Sciatic nerve (tissue), 2 donors: ENCODE measurements around the gene RPH3AL. TPM values are rescaled to one million over a fixed set of nuclear protein-coding genes. Genes with fewer than 3 reads are reported as not detected.
A peak's percentile ranks its signal among the peaks of the same experiment; 100 is the strongest.

Experiments
- ATAC-seq: fragments of 200-7000 bp; cut with Tn5 transposase; one replicate; pipeline ENCODE4 v1.9.1; 2020; ENCODE audit warnings: mild to moderate bottlenecking, moderate library complexity
- DNase-seq: peaks from one replicate; pipeline ENCODE4 v3.0.0-alpha.2; 2020; ENCODE audit warnings: low spot score
- intact Hi-C: fragments of 100-400 bp; cut with DNase I; formaldehyde crosslinking; loops from one replicate; pipeline ENCODE4 v1.14.2; 2022
- total RNA-seq: library from RNA; stranded (reverse); fragmentation: NEBNext Ultra II Directional; extraction: Animal tissue kit (Norgen Biotek cat#: 25700); gene quantifications from one replicate; pipeline ENCODE4 v1.2.1, GENCODE V29; 2021
- donor health status: DM: no; HTN: no; CAD: no.
- donor health status: DM: no; HTN: no; CAD: no.

The RPH3AL gene
- 19.0 TPM for total RNA-seq

DNA sequence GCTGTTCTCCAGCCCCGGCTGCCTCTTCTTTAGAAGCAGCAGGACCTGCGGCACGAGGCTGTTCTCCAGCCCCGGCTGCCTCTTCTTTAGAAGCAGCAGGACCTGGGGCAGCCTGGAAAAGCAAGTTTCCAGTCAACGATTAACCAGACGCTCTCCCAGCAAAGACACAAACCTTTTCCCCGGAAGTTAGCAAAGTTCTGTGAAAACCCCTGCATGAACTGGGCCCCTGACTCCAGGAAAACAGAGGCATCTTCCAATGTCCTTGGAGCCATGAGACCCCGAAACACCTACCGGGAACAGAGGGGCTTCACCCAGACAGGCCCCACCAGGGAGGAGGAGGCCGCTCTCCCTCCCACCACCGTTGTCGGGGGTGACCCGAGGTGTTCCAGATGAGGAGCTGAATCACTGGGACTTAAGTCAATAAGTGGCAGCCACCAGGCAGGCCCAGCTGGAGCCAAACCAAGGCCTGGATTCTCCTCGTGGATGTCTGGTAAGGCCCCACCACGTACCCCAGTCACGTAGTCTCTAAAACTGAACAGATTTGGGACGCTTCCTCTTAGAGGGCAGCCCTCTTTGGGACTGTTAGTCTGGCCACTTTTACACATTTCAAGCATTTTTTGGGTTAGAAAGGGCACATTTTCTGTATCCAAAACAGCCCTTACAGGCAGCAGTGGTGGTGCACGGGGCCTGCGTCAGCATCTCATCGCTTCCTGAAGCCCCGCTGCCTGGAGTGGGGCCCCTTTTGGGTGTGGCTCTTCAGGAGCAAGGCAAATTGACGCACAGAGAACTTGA, at the start of gene RPH3AL:
Gene RPH3AL (minus strand): TSS at position 387 of the 792 bp plus-strand sequence. CDS start 25,264 bp downstream, outside the sequence.
- intact Hi-C loops: no loop called here
- ATAC-seq: peak; percentile 61
- DNase-seq: no peak

DNA sequence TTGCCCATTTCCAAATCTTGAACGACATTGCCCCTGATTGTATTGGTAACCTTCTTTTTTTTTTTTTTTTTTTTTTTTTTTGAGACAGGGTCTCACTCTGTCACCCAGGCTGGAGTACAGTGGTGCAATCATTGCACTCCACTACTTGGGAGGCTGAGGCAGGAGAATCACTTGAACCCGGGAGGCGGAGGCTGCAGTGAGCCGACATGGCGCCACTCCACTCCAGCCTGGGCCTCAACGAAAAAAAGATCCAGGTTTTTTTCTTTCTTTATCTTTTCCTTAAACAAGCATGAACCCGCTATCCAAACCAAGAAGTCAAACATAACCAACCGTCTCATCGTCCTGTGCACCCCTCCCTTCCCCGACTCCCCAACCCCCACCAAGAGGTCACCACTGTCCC, 47.6 kb upstream of the RPH3AL start:
- intact Hi-C loops: no loop called here
- ATAC-seq (no peak), DNase-seq (no peak)

DNA sequence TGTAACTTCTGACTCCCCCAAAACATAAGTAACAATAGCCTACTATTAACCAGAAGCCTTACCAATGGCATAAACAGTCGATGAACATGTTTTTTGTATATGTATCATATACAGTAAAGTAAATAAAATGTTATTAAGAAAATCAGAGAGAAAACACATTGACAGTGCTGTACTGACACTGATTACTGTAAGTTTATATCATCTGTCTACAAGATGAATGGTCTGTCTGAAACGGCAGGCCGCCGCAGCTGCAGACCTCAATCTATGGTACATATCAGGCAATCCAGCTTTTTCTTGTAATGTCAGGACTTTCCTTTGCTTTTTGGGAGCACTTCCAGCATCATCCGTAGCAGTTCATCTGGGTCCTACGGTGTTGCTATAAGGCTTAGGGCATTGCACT, 44.2 kb upstream of the RPH3AL start:
- intact Hi-C loops: no loop called here
- ATAC-seq (no peak), DNase-seq (no peak)

DNA sequence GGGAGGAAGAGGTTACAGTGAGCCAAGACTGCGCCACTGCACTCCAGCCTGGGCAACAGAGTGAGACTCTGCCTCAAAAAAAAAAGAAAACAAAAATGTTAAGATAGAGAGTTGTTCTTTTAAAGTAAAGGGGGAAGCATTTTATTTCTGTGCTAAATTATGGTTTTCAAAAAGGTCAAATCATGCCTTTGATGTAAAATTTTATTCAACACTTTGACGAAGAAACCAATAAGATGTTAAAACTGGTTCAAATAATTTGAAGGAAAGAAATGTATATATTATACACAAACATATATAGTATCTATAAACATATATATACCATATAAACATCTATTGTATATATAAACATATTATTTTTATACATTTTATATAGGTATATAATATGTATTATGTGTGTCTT, 43.4 kb upstream of the RPH3AL start:
- intact Hi-C loops: no loop called here

GRCh38 chr17:395179-395578, 42.6 kb upstream of the RPH3AL start:
- DNase-seq (no peak), ATAC-seq (no peak)
- intact Hi-C loops: no loop called here

More for the DNA sequence above, 43.4 kb upstream of the RPH3AL start:
- ATAC-seq (no peak), DNase-seq (no peak)

DNA sequence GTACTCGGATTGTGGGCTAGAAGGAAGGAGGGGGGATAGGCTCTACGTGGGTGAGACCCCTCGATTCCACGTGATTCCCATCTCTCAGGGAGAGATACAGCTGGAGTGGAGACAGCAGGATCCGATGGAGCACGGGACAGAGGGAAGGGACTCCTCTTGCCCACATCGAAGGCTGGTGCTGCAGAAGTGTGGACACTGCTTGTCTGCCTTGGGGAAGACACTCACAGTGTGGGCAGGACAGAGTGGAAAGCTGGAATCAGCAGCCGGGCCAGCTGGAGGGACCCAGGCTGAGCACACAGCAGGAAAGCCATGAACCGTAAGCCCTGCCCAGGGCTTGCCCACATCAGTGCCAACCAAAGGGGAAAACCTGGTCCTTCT, 42.1 kb upstream of the RPH3AL start:
- DNase-seq: no peak
- intact Hi-C loops: no loop called here
- no peak for ATAC-seq

DNA sequence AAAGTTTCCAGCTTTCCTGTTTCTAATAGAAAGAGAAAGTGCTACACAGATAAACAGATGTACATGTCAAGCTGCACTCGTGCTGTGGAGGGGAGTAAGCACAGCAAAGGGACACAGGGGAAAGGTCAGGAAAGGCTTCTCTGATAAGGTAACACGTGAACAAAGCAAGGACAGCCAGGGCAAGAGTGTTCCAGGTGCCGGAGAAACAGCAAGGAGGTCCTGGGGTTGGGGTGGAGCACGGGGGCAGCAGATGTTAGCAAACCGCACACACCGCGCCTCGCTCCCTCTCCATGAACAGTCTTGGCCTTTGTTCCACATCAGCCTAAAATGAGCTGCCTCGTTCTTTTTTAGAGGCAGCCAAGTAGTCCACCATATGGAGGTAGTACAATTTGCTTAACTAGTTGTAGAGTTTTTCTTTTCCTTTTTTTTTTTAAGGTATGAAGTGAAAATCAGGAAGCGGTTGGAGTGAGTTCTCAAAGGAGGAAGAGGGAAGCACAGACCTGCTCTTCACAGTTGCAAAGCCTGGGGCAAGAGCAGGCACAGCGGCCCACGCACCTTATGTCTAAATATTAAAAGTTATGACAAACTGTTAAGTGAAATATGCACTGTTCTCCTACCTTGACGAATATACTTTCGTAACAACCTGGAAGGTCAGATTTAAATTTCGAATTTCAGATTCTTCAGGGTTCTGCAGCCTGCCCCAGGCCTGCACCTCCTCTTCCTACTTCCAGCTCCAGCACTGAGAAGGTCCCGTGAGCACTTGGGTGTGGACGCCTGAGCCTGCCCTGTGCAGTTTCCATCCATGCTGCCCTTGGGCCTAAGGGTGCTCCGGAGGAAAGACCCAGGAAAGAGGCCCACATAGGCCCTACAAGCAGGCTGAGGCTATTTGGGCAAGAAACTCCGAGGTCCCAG, 41.5 kb upstream of the RPH3AL start:
- intact Hi-C loops: no loop called here
- DNase-seq (no peak), ATAC-seq (peak; percentile 78)

- ATAC-seq (no peak), DNase-seq (no peak)
- intact Hi-C loops: no loop called here
These were observed 39.2 kb upstream of the RPH3AL start for GRCh38 chr17:391850-392249.

GRCh38 chr17:390025-390424, 37.4 kb upstream of the RPH3AL start:
- intact Hi-C loops: no loop called here
- DNase-seq (peak; percentile 35), ATAC-seq (no peak)

GRCh38 chr17:388087-388486, 35.5 kb upstream of the RPH3AL start:
- ATAC-seq: no peak
- intact Hi-C loops: no loop called here
- no peak for DNase-seq

DNA sequence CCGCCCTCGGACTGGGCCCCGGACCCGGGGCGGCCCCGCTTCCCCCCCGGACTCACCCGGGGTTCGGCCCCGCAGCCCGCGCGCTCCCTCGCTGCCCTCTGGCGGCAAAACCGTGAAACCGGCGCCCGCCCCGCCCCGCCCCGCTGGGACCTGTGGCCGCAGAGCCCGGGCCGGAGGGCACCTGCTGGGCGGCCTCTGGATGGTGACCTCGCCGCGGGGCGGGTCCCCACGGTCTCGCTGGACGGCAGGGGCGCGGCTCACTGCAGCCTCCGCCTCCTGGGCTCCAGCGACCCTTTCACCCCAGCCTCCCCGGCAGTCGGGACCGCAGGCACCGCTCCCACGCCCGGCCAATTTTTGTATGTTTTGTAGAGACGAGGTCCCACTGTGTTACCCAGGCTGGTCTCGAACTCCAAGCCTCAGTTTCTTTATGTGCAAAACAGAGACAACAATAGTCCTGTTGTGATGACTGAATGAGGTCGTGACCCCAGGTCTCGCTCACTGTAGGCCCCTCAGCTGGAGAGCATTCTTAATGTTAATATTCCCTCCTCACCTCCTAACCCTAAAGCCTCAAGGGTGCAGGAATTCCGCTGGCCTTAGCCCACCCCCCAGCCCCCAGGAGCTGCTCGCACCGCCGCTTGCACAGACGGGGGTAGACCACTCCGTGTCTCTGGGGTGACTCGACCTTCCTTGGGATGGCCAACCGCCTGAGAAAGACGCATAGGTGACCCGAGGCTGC, 33.7 kb upstream of the RPH3AL start:
- intact Hi-C loops: no loop called here
- peak; percentile 91 for DNase-seq

DNA sequence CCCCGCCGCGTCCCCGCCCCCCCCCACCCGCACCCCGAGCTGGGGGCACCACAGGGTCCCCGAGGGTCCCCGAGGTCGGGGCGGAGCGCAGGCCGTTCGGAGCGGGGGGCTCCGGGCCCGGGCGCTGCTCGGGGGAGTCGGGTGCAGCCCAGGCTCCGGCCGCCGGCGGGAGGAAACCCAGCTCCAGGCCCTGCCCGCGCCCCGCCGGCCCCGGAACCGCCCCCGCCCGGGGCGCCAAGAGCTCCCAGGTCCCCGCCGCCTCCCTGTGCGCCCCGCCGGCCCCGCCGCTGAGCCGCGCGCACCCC, 33.2 kb upstream of the RPH3AL start:
- intact Hi-C loops: no loop called here
- no peak for ATAC-seq
- DNase-seq: no peak

More for the DNA sequence above, 33.7 kb upstream of the RPH3AL start:
- peak; percentile 72 for ATAC-seq

GRCh38 chr17:385178-385835, 32.7 kb upstream of the RPH3AL start:
- ATAC-seq (peak; percentile 51), DNase-seq (peak; percentile 87)

DNA sequence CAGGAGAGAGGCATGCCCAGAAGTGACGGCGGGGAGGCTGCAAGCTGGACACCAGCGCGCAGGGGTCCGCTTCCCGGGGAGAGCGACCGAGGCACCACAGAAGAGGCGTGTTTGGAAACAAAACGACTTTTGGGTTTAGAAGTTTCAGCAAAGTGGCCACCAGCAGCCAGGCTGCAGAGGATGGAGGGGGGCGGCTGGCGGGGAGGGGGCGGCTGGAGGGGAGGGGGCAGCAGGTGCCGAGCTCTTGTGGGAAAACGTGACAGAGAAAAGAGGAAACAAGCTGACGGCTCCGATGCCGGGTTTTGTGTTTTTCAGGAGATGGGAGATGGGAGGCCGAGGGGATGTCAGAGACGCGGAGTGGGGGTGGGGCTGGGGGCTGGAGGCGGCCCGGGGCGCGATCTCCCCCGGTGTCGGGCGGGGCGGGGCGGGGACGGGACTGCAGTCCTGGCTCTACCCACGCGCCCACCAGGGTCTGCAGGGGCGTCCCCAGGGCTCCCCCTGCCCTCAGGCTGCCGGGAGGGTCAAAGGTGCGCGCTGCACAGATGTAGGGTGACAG, 32.1 kb upstream of the RPH3AL start:
- intact Hi-C loops: no loop called here
- ATAC-seq (peak; percentile 22), DNase-seq (no peak)

More at GRCh38 chr17:385178-385835, 32.7 kb upstream of the RPH3AL start:
- intact Hi-C loops: no loop called here

DNA sequence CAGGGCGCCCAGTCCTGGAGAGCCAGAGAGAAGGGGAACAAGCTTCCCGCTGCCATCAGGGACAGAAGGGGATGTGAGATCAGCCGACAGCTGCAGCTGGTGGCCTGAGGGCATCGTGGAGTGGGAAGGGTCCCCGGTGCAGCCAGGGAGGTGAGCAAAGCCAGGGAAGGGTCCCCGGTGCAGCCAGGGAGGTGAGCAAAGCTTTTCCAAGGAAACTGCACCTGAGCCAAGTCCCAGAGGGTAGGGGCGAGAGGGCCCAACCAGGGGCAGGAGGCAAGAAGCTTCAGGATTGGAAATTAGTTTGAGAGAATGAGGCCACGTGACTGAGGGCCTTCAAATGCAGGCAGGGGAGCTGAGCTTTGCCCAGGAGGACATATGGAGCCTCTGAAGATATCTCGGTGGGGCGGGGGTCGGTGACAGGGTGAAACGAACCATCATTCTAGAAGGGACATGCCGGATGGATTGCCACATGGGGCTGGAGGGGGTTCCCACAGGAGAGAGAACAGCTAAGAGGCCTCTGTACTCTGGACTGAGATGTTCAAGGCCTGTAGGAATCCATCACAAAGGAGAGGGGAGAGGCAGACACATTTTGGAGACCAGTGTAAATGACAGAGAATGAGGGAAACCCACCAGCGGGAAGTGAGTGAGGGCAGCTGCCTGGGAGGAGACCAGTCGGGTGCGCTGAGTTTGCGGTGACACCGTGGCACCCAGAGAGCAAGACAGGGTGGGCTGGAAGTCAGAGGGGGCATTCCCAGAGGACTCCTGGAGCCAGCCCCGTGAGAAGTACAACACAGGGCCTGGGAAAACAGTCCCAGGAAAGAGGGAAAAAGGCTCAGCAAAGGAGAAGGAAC, 31.4 kb upstream of the RPH3AL start:
- ATAC-seq (no peak), DNase-seq (no peak)
- intact Hi-C loops: no loop called here

DNA sequence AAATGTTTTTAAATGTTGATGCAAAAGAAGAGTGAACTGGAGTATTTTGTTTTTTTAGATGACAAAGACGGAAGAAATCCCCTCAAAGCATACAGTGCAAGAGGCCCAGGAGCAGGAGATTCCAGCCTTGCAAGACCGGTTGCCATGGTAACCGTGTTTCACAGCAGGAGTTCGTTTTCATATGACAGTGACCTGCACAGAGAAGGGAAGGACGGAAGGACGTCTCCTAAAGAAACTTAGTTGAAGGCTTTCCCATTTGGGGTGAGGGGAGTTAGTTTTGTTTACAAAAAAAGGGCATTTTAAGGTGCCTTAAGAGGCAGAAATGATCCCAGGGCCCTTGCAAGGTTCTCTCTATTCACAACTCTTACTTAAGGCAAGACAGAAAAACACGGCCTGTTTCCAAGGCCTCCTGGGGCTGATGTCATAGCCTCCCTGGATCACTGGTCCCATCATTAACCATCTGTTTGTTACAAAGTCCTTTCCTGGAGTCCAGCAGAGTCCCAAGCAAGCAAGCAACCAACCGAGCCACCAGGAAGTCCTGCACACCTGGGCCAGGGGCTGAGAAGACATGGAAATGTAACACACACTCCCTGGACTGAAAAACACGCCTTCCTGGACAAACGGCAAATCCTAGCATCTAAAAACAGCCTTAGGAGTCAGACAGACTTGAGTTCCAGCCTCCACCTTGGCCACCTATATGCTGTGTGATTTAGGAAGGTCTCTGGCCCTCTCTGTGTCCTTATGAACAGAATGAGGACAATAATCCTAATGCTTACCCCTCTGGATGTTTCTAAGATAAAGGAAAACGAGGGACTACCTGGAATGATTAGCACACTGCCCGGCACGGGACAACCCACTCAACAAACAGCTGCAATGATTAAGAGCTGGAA, 30.3 kb upstream of the RPH3AL start:
- intact Hi-C loops: no loop called here
- DNase-seq (no peak), ATAC-seq (peak; percentile 48)
